ENCODE measurements around the gene RHOH.

RHOH gene

DNA sequence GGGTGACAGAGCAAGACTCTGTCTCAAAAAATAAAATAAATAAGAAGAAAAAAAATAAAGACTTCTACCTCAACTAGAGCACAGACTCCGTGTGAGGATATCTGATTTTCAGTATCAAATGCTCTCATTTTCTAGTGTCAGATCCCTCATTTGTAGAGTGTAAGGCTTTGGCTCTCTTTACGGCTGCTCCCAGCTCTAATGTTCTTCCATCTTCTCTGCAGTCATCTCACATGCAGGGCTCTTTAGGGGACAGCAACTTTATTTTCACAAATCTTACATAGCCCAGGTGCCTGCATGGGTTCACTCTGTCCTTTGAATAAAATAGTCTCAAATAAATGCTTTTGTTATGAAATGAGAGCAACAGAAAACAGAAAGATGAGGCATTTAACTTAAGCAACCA lies 19.2 kb upstream of the RHOH start:
- Histone ChIP-seq H3K36me3 (ENCODE audit: control insufficient read depth in 2 of 2, insufficient read depth in 1 of 2, low read length in 2 of 2) (no peaks in the 10 kb centered on the region), H3K27ac (ENCODE audit: extremely low read depth, low read depth, low read length) (no peak overlapping the region), H3K4me1 (ENCODE audit: control insufficient read depth, insufficient read depth, low read length) (no peaks in the 10 kb centered on the region), H3K9me3 (ENCODE audit: control insufficient read depth, insufficient read depth, low read depth, low read length) (no peaks in the 10 kb centered on the region), H3K4me3 (ENCODE audit: low read depth, low read length) (no peak overlapping the region)
- ChIA-PET CTCF (no interaction called here), POLR2A (no interaction called here)
- TF ChIP-seq ZNF707 (tag by site-specific recombination; IDR thresholded peaks at IDR 0.05), result no peak
- no peak for TF ChIP-seq ZBTB21 (tag by site-specific recombination; IDR thresholded peaks at IDR 0.05)
- TF ChIP-seq KLF16 (tag by site-specific recombination; IDR thresholded peaks at IDR 0.05), result no peak
- no peak for TF ChIP-seq ZNF514 (tag by site-specific recombination; IDR thresholded peaks at IDR 0.05)
- TF ChIP-seq ZNF837 (tag by site-specific recombination; IDR thresholded peaks at IDR 0.05), result no peak
- no peak for TF ChIP-seq KLF7 (tag by site-specific recombination; IDR thresholded peaks at IDR 0.05; ENCODE audit: borderline replicate concordance)
- TF ChIP-seq MYNN (tag by site-specific recombination; IDR thresholded peaks at IDR 0.05; ENCODE audit: borderline replicate concordance), result no peak
- TF ChIP-seq ZFP41 (tag by site-specific recombination; IDR thresholded peaks at IDR 0.05; ENCODE audit: borderline replicate concordance), result no peak
- no peak for TF ChIP-seq HOXA7 (CRISPR knock-in tag; IDR thresholded peaks at IDR 0.05; ENCODE audit: borderline replicate concordance)
- TF ChIP-seq ATF2 (tag by site-specific recombination; IDR thresholded peaks at IDR 0.05; ENCODE audit: low read depth), result no peak
- no peak for TF ChIP-seq ZNF184 (tag by site-specific recombination; IDR thresholded peaks at IDR 0.05)
- no peak for TF ChIP-seq ZNF555 (tag by site-specific recombination; conservative IDR thresholded peaks at IDR 0.05)
- no peak for TF ChIP-seq ZNF530 (tag by site-specific recombination; IDR thresholded peaks at IDR 0.05; ENCODE audit: low read depth)
- no peak for TF ChIP-seq ZNF521 (tag by site-specific recombination; IDR thresholded peaks at IDR 0.05)
- TF ChIP-seq ZNF354C (tag by site-specific recombination; IDR thresholded peaks at IDR 0.05; ENCODE audit: borderline replicate concordance, low read depth), result no peak

- Histone ChIP-seq H3K4me1 (ENCODE audit: control insufficient read depth, insufficient read depth, low read length) (no peaks in the 10 kb centered on the region), H3K4me3 (ENCODE audit: low read depth, low read length) (no peak overlapping the region), H3K27ac (ENCODE audit: extremely low read depth, low read depth, low read length) (no peak overlapping the region), H3K9me3 (ENCODE audit: control insufficient read depth, insufficient read depth, low read depth, low read length) (no peaks in the 10 kb centered on the region), H3K36me3 (ENCODE audit: control insufficient read depth in 2 of 2, insufficient read depth in 1 of 2, low read length in 2 of 2) (no peaks in the 10 kb centered on the region)
- TF ChIP-seq SCRT2 (tag by site-specific recombination; IDR thresholded peaks at IDR 0.05), result no peak
- no peak for TF ChIP-seq ZNF146 (tag by site-specific recombination; IDR thresholded peaks at IDR 0.05)
- TF ChIP-seq ZNF157 (tag by site-specific recombination; IDR thresholded peaks at IDR 0.05), result no peak
- no peak for TF ChIP-seq BCL11B (tag by site-specific recombination; IDR thresholded peaks at IDR 0.05; ENCODE audit: low read depth)
- TF ChIP-seq ZFP69B (tag by site-specific recombination; IDR thresholded peaks at IDR 0.05), result no peak
- TF ChIP-seq, protein P1, sequence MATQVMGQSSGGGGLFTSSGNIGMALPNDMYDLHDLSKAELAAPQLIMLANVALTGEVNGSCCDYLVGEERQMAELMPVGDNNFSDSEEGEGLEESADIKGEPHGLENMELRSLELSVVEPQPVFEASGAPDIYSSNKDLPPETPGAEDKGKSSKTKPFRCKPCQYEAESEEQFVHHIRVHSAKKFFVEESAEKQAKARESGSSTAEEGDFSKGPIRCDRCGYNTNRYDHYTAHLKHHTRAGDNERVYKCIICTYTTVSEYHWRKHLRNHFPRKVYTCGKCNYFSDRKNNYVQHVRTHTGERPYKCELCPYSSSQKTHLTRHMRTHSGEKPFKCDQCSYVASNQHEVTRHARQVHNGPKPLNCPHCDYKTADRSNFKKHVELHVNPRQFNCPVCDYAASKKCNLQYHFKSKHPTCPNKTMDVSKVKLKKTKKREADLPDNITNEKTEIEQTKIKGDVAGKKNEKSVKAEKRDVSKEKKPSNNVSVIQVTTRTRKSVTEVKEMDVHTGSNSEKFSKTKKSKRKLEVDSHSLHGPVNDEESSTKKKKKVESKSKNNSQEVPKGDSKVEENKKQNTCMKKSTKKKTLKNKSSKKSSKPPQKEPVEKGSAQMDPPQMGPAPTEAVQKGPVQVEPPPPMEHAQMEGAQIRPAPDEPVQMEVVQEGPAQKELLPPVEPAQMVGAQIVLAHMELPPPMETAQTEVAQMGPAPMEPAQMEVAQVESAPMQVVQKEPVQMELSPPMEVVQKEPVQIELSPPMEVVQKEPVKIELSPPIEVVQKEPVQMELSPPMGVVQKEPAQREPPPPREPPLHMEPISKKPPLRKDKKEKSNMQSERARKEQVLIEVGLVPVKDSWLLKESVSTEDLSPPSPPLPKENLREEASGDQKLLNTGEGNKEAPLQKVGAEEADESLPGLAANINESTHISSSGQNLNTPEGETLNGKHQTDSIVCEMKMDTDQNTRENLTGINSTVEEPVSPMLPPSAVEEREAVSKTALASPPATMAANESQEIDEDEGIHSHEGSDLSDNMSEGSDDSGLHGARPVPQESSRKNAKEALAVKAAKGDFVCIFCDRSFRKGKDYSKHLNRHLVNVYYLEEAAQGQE (tag by site-specific recombination; IDR thresholded peaks at IDR 0.05), result no peak
- TF ChIP-seq ZBTB17 (tag by site-specific recombination; IDR thresholded peaks at IDR 0.05), result no peak
- TF ChIP-seq, protein P2, sequence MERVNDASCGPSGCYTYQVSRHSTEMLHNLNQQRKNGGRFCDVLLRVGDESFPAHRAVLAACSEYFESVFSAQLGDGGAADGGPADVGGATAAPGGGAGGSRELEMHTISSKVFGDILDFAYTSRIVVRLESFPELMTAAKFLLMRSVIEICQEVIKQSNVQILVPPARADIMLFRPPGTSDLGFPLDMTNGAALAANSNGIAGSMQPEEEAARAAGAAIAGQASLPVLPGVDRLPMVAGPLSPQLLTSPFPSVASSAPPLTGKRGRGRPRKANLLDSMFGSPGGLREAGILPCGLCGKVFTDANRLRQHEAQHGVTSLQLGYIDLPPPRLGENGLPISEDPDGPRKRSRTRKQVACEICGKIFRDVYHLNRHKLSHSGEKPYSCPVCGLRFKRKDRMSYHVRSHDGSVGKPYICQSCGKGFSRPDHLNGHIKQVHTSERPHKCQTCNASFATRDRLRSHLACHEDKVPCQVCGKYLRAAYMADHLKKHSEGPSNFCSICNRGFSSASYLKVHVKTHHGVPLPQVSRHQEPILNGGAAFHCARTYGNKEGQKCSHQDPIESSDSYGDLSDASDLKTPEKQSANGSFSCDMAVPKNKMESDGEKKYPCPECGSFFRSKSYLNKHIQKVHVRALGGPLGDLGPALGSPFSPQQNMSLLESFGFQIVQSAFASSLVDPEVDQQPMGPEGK (tag by site-specific recombination; IDR thresholded peaks at IDR 0.05), result no peak
- no peak for TF ChIP-seq ZNF623 (tag by site-specific recombination; IDR thresholded peaks at IDR 0.05)
- no peak for TF ChIP-seq ZNF558 (tag by site-specific recombination; IDR thresholded peaks at IDR 0.05)
- TF ChIP-seq, protein P3, sequence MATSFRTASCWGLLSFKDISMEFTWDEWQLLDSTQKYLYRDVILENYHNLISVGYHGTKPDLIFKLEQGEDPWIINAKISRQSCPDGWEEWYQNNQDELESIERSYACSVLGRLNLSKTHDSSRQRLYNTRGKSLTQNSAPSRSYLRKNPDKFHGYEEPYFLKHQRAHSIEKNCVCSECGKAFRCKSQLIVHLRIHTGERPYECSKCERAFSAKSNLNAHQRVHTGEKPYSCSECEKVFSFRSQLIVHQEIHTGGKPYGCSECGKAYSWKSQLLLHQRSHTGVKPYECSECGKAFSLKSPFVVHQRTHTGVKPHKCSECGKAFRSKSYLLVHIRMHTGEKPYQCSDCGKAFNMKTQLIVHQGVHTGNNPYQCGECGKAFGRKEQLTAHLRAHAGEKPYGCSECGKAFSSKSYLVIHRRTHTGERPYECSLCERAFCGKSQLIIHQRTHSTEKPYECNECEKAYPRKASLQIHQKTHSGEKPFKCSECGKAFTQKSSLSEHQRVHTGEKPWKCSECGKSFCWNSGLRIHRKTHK (tag by site-specific recombination; IDR thresholded peaks at IDR 0.05), result no peak
- ChIA-PET CTCF (no interaction called here), POLR2A (no interaction called here)
These were observed 18.2 kb upstream of the RHOH start for GRCh38 chr4:40178672-40179071.
